Activated CD4-positive, alpha-beta memory T cell treated with anti-CD3 and anti-CD28 coated beads, Interleukin-2, amount 10 ng/mL, durations not matched to agents 7 days and 5 days (primary cell): Measurements from ENCODE around the gene THEM4. TPM values are rescaled to one million over a fixed set of nuclear protein-coding genes. Genes with fewer than 3 reads are reported as not detected.
A peak's percentile ranks its signal among the peaks of the same experiment; 100 is the strongest.

Experiments
- CTCF ChIA-PET: fragments of 350-600 bp; sonication (Branson Sonifier 250); formaldehyde crosslinking; loops from one replicate; lab custom pipeline; 2021; ENCODE audit warnings: antibody characterized with exemption, inconsistent platforms; lab: Charles Lee
- POLR2A ChIA-PET: fragments of 350-600 bp; sonication (Branson Sonifier 250); formaldehyde crosslinking; loops from one replicate; lab custom pipeline; 2021; ENCODE audit warnings: antibody characterized with exemption; lab: Charles Lee
- DNase-seq: peaks from one replicate; pipeline ENCODE4 v3.0.0-alpha.2; 2020
- H3K27ac Mint-ChIP-seq: one replicate; pipeline ENCODE4 v1.8.0; 2021; ENCODE audit warnings: mild to moderate bottlenecking, mixed read lengths
- H3K27me3 Mint-ChIP-seq: one replicate; pipeline ENCODE4 v1.8.0; 2021; ENCODE audit warnings: mixed read lengths
- H3K36me3 Mint-ChIP-seq: one replicate; pipeline ENCODE4 v1.8.0; 2021; ENCODE audit warnings: low read depth, mixed read lengths
- H3K4me1 Mint-ChIP-seq: one replicate; pipeline ENCODE4 v1.8.0; 2021; ENCODE audit warnings: mixed read lengths
- H3K4me3 Mint-ChIP-seq: one replicate; pipeline ENCODE4 v1.8.0; 2021; ENCODE audit warnings: mild to moderate bottlenecking, mixed read lengths
- H3K9me3 Mint-ChIP-seq: one replicate; pipeline ENCODE4 v1.8.0; 2021; ENCODE audit warnings: mixed read lengths
- total RNA-seq, 2 experiments: library from RNA; stranded (reverse); gene quantifications; one replicate each; pipeline ENCODE4 v1.2.3, GENCODE V29; 2021

Gene THEM4
- total RNA-seq, 2 experiments from 2014 or later: 26.3 to 28.6 TPM

DNA sequence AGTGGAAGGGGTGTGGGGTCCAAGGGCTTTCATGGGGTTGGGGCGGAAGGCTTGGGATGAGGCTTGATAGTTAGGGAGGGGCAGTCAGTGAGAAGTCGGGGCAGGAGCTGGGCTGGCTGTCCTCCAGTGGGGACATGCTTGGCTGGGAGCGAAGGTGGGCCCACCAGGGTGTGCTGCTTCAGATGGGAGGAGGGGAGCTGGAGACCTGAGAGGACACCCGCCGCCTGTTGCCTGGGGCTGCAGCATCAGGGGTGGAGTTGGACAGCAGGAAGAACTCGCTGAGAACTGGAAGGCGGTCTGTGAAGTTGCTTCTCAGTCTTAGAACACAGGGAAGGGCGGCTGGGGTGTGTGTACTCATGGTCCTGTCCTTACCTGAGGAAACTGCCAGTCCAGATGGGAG is 57.4 kb downstream of the THEM4 start:
- Mint-ChIP-seq H3K27me3 (no peaks in the 10 kb centered on the region), H3K27ac (no peak overlapping the region), H3K4me1 (peaks cover 23% of the 10 kb centered on the region), H3K4me3 (no peak overlapping the region), H3K9me3 (no peaks in the 10 kb centered on the region), H3K36me3 (peaks cover 20% of the 10 kb centered on the region)
- POLR2A ChIA-PET: interaction anchor here (2.8 kb wide), 1 partner anchor 11 kb away, joined by 15 read pairs; the partner anchor contains the start of gene C2CD4D
- no peak for DNase-seq
- CTCF ChIA-PET: interaction anchor here (1.1 kb wide), 1 partner anchor 21 kb away, joined by 4 read pairs; no protein-coding TSS in a partner anchor

DNA sequence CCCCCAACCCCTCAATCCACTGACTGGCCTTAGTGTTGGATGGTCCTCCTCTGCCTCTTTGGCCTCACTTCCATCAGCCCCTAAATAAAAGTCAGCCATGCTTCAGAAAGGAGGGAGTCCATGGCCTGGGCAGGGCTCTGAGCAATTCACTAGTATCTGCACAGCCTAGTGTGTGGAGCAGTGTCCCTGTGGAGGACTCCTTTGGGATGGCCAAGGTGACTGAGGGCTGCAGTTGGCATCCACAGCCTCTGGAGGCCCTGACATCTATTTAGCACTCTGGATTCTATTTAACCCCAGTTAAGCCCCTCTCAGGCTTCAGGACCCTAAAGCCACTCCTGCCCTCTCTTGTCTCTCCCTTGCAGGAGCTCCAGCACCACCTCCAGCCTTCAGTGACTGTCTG is 59.4 kb downstream of the THEM4 start:
- POLR2A ChIA-PET: interaction anchor here (2.0 to 4.6 kb wide), 4 partner anchors 9 to 55 kb away, joined by 6 to 21 read pairs (median 12); partner anchors contain the start of gene C2CD4D
- Mint-ChIP-seq H3K36me3 (peaks cover 29% of the 10 kb centered on the region), H3K4me1 (peaks cover 35% of the 10 kb centered on the region), H3K27ac (no peak overlapping the region), H3K9me3 (no peaks in the 10 kb centered on the region), H3K27me3 (no peaks in the 10 kb centered on the region), H3K4me3 (no peak overlapping the region)
- DNase-seq: no peak
- CTCF ChIA-PET: interaction anchor here (1.0 to 1.5 kb wide), 2 partner anchors 13 to 59 kb away, joined by 3 to 5 read pairs; no protein-coding TSS in a partner anchor

DNA sequence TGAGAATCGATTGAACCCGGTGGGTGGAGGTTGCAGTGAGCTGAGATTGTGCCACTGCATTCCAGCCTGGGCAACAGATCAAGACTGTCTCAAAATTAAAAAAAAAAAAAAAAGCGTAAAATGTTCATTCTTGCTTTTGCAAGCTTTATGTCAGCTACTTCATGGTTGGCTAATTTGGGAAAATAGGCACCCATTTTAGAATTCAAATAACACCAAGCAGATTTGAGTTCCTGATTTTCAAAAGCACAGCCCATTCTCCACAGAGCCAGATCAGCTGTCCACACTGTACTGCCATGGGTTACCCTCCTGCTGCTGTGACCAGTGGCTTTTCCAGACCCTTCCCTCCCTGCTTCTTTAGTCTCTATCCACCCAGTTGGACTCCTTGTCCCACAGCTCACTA is 60.2 kb downstream of the THEM4 start:
- Mint-ChIP-seq H3K9me3 (no peaks in the 10 kb centered on the region), H3K36me3 (peaks cover 36% of the 10 kb centered on the region), H3K4me1 (peaks cover 40% of the 10 kb centered on the region), H3K27ac (peak overlapping the region; percentile 69), H3K27me3 (no peaks in the 10 kb centered on the region), H3K4me3 (no peak overlapping the region)
- ChIA-PET CTCF (interaction anchor here (0.6 to 1.5 kb wide), 4 partner anchors 10 to 151 kb away, joined by 3 to 5 read pairs (median 4); no protein-coding TSS in a partner anchor), POLR2A (interaction anchor here (0.9 to 4.6 kb wide), 5 partner anchors 9 to 60 kb away, joined by 3 to 21 read pairs (median 7); partner anchors contain the start of genes C2CD4D and THEM4)
- no peak for DNase-seq

DNA sequence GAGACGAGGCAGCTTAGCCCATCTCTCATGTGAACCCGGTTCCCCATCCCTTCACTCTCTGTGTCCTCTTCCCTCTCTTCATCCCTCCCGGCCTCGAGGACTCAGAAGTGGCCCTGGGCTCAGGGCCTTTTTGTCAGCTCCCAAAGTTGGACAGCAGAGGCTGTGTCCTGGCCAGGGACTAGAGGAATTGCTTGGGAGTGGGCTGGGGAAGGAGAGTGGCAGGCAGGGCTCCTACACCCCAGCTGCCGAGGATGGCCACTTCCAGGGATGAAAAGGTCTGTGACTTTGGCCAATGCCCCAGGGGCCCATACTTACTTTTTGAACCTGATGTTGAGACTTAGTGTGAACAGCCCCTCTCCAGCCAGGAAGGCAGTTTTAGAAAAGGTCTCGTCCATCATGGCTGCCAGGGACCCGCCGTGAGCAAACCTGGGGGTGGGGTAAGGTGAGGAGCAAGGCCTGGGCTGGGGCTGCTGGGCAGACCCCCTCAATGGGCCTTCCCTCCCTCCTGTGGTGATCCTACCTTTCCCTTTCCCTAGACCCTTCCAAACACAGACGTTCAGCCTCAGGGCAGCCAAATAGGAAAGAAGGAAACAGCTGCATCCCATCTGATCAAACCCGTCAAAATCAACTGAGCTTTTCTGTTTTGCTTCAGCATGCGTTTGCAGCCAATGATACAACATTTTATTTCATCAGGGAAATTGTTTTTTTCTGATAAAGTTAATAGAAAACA is 61.3 kb downstream of the THEM4 start:
- H3K36me3 Mint-ChIP-seq: peaks cover 37% of the 10 kb centered on the region
- peaks cover 40% of the 10 kb centered on the region for H3K4me1 Mint-ChIP-seq
- H3K27me3 Mint-ChIP-seq: no peaks in the 10 kb centered on the region
- ChIA-PET CTCF (interaction anchor here (0.6 to 1.5 kb wide), 4 partner anchors 11 to 412 kb away, joined by 3 to 5 read pairs (median 3); no protein-coding TSS in a partner anchor), POLR2A (interaction anchor here (0.9 to 4.6 kb wide), 6 partner anchors 8 to 61 kb away, joined by 3 to 21 read pairs (median 6); partner anchors contain the start of genes C2CD4D and THEM4)
- H3K9me3 Mint-ChIP-seq: no peaks in the 10 kb centered on the region
- H3K4me3 Mint-ChIP-seq: no peak overlapping the region
- no peak for DNase-seq
- H3K27ac Mint-ChIP-seq: peak overlapping the region; percentile 69

DNA sequence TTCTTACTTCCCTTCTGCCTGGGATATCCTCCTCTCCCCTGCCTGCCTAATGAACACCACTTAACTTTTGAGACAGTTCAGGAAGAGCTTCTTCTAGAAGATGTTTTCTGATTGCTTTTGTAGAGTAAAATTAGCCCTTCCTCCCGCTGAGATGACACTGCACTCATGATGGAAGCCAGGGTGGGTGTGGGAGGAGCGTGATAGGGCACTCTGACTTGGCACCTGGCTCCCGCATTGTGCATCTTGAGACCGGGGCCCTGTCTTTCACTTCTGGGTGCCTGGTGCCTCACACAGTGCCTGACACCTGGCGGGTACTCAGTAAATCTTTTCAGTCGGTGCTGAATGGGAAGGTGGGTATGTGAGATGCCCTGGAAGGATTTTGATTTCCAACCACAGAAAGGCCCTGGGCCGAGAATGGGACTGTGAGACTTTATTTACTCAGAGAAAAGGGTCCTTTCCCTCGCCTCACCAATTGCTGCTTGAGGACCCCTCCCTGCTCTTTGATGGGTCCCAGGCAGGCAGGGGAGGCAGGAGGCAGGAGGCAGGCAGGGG is 62.5 kb downstream of the THEM4 start:
- Mint-ChIP-seq H3K36me3 (peaks cover 41% of the 10 kb centered on the region), H3K27me3 (no peaks in the 10 kb centered on the region), H3K9me3 (no peaks in the 10 kb centered on the region), H3K27ac (peak overlapping the region; percentile 69), H3K4me3 (no peak overlapping the region), H3K4me1 (peaks cover 44% of the 10 kb centered on the region)
- ChIA-PET CTCF (interaction anchor here (1.2 to 2.1 kb wide), 3 partner anchors 10 to 153 kb away, joined by 3 to 6 read pairs (median 4); no protein-coding TSS in a partner anchor), POLR2A (interaction anchor here (1.1 to 4.6 kb wide), 2 partner anchors 12 to 83 kb away, joined by 3 to 17 read pairs; partner anchors contain the start of gene MRPL9)
- peak; percentile 17 for DNase-seq

DNA sequence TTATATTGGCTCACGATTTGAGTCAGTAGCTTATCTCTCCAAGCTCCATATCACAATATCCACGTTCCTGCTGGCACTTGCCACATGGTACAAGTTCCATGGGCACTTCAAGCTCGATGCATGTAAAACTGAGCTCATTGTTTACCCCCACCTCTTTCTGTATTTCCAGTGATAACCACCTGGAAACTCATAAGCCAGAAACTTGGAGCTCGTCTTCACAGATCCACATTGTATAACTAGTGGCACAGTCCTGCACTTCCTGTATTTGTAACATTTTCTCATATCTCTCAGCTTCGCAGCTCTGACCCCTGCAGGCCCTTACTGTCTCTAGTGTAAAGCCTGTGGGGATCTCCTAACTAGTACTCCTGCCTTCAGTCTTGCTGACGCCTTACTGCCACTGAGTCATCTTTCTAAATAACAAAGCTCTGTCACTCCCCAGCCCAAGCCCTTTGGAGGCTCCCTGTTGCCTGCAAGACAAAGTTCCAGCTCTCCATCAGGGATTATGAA is 63.2 kb downstream of the THEM4 start:
- Mint-ChIP-seq H3K4me3 (no peak overlapping the region), H3K4me1 (peaks cover 50% of the 10 kb centered on the region), H3K27me3 (no peaks in the 10 kb centered on the region), H3K9me3 (no peaks in the 10 kb centered on the region), H3K27ac (peak overlapping the region; percentile 69), H3K36me3 (peaks cover 44% of the 10 kb centered on the region)
- DNase-seq: peak; percentile 25
- ChIA-PET POLR2A (interaction anchor here (1.1 to 4.6 kb wide), 2 partner anchors 13 to 83 kb away, joined by 3 to 17 read pairs; partner anchors contain the start of gene MRPL9), CTCF (interaction anchor here (1.2 to 2.1 kb wide), 3 partner anchors 10 to 154 kb away, joined by 3 to 6 read pairs (median 4); no protein-coding TSS in a partner anchor)

DNA sequence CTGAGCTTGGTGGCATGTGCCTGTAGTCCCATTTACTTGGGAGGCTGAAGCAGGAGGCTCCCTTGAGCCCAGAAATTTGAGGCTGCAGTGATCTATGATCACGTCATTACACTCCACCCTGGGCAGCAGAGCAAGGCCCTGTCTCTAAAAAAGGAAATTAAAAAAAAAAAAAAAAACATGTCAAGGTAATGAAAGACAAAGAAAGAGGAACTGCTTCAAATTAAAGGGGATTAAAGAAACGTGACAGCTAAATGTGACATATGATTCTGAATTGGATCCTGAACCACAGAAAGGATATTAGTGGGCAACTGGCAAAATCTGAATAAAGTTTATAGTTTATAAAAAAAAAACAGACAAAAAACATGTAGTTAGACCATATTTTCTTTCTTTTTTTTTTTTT is 65.9 kb downstream of the THEM4 start:
- Mint-ChIP-seq H3K27me3 (no peaks in the 10 kb centered on the region), H3K9me3 (no peaks in the 10 kb centered on the region), H3K4me1 (peaks cover 56% of the 10 kb centered on the region), H3K27ac (no peak overlapping the region), H3K4me3 (no peak overlapping the region), H3K36me3 (peaks cover 40% of the 10 kb centered on the region)
- DNase-seq: no peak
- ChIA-PET POLR2A (interaction anchor here (1.3 kb wide), 1 partner anchor 10 kb away, joined by 4 read pairs; the partner anchor contains the start of gene THEM5), CTCF (interaction anchor here (1.4 to 1.6 kb wide), 2 partner anchors 130 to 249 kb away, joined by 3 to 5 read pairs; no protein-coding TSS in a partner anchor)

DNA sequence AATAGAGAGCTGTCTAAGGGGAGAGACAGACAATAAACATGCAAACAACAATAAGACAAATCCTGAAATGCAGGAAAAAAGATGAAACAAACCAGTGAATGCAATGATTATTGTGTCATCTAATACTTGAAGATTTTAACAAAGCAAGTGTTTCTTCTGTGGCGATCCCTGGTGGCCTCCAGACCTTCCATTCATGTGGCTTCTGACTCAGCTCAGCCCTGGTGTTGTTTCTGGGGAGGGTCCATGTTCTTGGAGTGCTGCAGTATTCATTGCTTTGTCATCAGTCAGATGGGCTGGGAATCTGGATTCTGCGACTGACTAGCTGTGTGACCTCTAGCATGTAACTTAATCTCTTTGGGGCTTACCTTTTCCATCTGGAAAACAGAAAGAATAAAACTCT is 68.2 kb downstream of the THEM4 start:
- no peak for DNase-seq
- H3K4me3 Mint-ChIP-seq: no peak overlapping the region
- no peaks in the 10 kb centered on the region for H3K27me3 Mint-ChIP-seq
- ChIA-PET CTCF (interaction anchor here (1.1 to 2.0 kb wide), 6 partner anchors 13 to 247 kb away, joined by 3 to 9 read pairs (median 5); partner anchors contain the start of gene MRPL9), POLR2A (interaction anchor here (0.6 to 4.1 kb wide), 11 partner anchors 8 to 442 kb away, joined by 3 to 21 read pairs (median 13); partner anchors contain the start of genes PSMB4, RORC and THEM5)
- no peaks in the 10 kb centered on the region for H3K9me3 Mint-ChIP-seq
- no peak overlapping the region for H3K27ac Mint-ChIP-seq
- peaks cover 57% of the 10 kb centered on the region for H3K4me1 Mint-ChIP-seq
- H3K36me3 Mint-ChIP-seq: peaks cover 32% of the 10 kb centered on the region

DNA sequence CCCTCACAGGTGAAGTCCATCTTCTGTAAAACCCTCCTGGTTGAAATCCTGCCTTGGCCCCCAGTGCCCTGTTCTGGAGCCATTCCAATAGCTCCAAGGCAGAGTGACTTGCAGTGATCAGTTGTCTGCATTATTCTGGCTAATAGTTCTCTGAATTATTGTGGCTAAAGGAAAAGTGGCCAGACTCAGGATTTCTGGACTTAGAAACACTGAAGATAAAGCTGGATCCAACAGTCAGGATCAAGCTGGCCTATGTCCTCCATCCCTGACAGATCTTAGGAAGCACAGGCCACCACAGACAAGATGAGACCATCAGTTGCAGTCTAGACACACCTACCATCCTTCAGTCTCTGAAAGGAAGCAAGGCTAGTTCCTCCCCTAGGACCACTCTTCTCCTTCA is 68.9 kb downstream of the THEM4 start:
- ChIA-PET CTCF (interaction anchor here (0.6 to 2.0 kb wide), 10 partner anchors 10 to 605 kb away, joined by 3 to 10 read pairs (median 4); partner anchors contain the start of gene MRPL9), POLR2A (interaction anchor here (0.6 to 4.1 kb wide), 21 partner anchors 8 to 513 kb away, joined by 3 to 21 read pairs (median 4); partner anchors contain the start of genes MRPL9, PI4KB, PSMB4 and RORC)
- no peak for DNase-seq
- peak overlapping the region; percentile 89 for H3K27ac Mint-ChIP-seq
- H3K36me3 Mint-ChIP-seq: peaks cover 31% of the 10 kb centered on the region
- peaks cover 61% of the 10 kb centered on the region for H3K4me1 Mint-ChIP-seq
- H3K4me3 Mint-ChIP-seq: peak overlapping the region; percentile 89
- no peaks in the 10 kb centered on the region for H3K9me3 Mint-ChIP-seq
- H3K27me3 Mint-ChIP-seq: no peaks in the 10 kb centered on the region

DNA sequence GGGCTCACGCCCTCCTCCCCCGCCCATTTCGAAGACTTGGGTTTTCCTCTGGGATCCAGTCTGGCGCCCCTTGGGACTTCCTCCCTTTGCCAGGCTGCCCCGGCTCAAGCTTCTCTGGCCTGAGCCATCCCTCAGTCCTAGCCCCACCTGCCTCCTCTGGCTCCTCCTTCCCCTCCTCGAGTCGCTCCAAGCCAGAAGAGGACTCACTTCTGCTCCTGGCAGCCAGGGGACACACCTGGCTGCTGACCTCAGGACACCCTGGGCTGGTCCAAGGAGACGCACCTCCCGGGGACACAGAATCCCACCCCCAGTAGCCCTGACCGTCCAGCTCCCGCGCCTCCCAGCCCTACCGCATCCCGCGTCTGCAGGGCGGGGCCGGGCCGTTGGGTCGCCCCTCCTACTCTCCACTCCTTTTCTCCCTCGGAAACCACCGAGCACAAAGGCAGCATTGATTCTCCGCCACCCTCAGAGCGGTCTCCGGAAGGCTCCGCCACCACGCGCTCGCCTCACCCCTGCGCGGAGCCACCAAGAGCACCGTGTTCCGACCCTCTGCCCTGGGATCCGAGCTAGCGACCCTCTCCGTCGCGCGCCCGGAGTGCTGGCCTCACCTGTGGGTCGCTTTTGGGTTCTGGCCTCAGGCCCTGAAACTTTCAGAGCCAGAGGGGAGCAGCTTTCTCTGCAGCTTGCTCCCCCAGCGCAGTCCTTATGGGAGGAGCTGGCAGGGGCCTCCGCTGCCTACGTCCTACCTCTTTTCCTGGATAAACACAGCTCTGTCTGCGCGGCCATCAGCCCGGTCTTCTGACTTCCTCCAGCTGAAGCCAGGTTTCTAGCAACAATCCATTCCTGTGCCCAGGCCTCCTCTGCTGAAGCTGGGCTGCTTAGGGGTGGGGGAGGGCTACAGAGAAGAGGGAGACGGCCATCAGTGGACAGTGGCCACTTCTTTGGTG is 69.6 kb downstream of the THEM4 start, which contains the start of gene C2CD4D:
C2CD4D (minus strand) TSS at position 364 of the 947 bp plus-strand sequence. CDS start 831 bp downstream, outside the sequence.
- Mint-ChIP-seq H3K36me3 (peaks cover 27% of the 10 kb centered on the region), H3K9me3 (no peaks in the 10 kb centered on the region)
- POLR2A ChIA-PET: interaction anchor here (0.6 to 4.1 kb wide), 20 partner anchors 9 to 513 kb away, joined by 3 to 21 read pairs (median 6); partner anchors contain the start of genes MRPL9, PI4KB, PSMB4 and RORC

DNA sequence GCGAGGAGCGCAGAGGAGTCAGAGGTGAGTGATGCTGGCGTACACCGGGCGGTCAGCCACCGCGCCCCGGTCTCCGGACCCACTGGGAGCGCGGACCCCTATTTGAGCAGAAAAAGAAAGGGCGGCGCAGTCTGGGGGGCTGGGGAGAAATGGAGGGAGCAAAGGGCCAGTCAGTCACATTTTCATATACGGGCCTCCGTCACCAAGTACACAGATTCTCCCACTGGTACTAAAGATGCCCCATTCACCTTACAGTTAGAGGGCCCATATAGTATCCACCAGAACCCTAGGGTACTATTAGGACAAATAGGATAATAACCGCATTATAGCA is 70.3 kb downstream of the THEM4 start:
- ChIA-PET CTCF (interaction anchor here (1.9 kb wide), 1 partner anchor 9 kb away, joined by 10 read pairs; no protein-coding TSS in a partner anchor), POLR2A (interaction anchor here (1.0 to 4.1 kb wide), 11 partner anchors 8 to 76 kb away, joined by 3 to 21 read pairs (median 11); partner anchors contain the start of genes MRPL9, RORC, TDRKH and THEM4)
- Mint-ChIP-seq H3K4me3 (peak overlapping the region; percentile 89), H3K36me3 (peaks cover 22% of the 10 kb centered on the region), H3K9me3 (no peaks in the 10 kb centered on the region), H3K4me1 (peaks cover 68% of the 10 kb centered on the region), H3K27me3 (no peaks in the 10 kb centered on the region), H3K27ac (peak overlapping the region; percentile 89)
- DNase-seq: no peak

More for the DNA sequence above, 69.6 kb downstream of the THEM4 start, which contains the start of gene C2CD4D:
- Mint-ChIP-seq H3K27me3 (no peaks in the 10 kb centered on the region), H3K4me1 (peaks cover 64% of the 10 kb centered on the region), H3K4me3 (peak within 1 kb of the TSS; percentile 89), H3K27ac (peak within 1 kb of the TSS; percentile 89)
- peak; percentile 82 for DNase-seq
- CTCF ChIA-PET: interaction anchor here (0.7 to 2.0 kb wide), 9 partner anchors 9 to 604 kb away, joined by 3 to 10 read pairs (median 5); partner anchors contain the start of gene MRPL9
